Loucy (cell line): ENCODE data around the gene PJVK.

ENCODE experiments used
- CTCF ChIP-seq: fragments of 200-600 bp; sonication (generic); conservative IDR thresholded peaks from 2 replicates; pipeline ENCODE4 v1.5.1; 2014; ENCODE audit warnings: mild to moderate bottlenecking, antibody characterized with exemption, low read length
- EZH2phosphoT487 ChIP-seq: fragments of 200-600 bp; IDR thresholded peaks from 2 replicates; pipeline ENCODE4 v1.6.1; 2018; ENCODE audit warnings: antibody characterized with exemption, mild to moderate bottlenecking, moderate library complexity, borderline replicate concordance

- TF ChIP-seq EZH2phosphoT487 = no peak
- TF ChIP-seq CTCF = no peak
These were observed 1.2 kb downstream of the PJVK start for GRCh38 chr2:178452334-178452733.
